SH-SY5Y (cell line): ENCODE data around the gene ACSM3.

ENCODE experiments used
- GATA2 ChIP-seq: IDR thresholded peaks from 2 replicates; pipeline ENCODE4 v1.6.1; 2011; ENCODE audit warnings: mild to moderate bottlenecking, low read depth, low read length
- GATA3 ChIP-seq: IDR thresholded peaks from 2 replicates; pipeline ENCODE4 v1.6.1; 2011; ENCODE audit warnings: low read depth, mild to moderate bottlenecking, low read length, moderate library complexity

- TF ChIP-seq GATA2: no peak
- TF ChIP-seq GATA3: no peak
Measured at GRCh38 chr16:20740901-20741521, 22.8 kb upstream of the ACSM3 start.
